GM21526 (cell line): ENCODE results near the gene CAMSAP2.
A peak's percentile ranks its signal among the peaks of the same experiment; 100 is the strongest.

Experiments used
- ATAC-seq: cut with Tn5 transposase; IDR thresholded peaks from one replicate; pipeline ENCODE4 v1.9.1; 2021; ENCODE audit warnings: moderate library complexity; ENCODE audit not compliant: unreplicated experiment, low FRiP score

The CAMSAP2 gene

DNA sequence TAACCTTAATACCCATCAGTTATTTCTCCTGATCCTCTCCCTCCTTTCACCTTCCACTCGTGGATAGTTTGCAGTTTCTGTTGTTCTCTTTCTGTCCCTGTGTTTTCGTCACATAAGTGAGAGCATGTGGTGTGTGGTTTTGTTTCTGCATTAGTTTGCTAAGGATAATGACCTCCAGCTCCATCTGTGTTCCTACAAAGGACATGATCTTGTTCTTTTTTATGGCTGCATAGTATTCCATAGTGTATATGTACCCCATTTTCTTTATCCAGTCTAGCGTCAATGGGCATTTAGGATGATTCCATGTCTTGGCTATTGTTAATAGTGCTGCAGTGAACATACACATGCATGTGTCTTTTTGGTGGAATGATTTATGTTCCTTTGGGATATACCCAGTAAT lies 97.5 kb downstream of the CAMSAP2 start:
- ATAC-seq = no peak

DNA sequence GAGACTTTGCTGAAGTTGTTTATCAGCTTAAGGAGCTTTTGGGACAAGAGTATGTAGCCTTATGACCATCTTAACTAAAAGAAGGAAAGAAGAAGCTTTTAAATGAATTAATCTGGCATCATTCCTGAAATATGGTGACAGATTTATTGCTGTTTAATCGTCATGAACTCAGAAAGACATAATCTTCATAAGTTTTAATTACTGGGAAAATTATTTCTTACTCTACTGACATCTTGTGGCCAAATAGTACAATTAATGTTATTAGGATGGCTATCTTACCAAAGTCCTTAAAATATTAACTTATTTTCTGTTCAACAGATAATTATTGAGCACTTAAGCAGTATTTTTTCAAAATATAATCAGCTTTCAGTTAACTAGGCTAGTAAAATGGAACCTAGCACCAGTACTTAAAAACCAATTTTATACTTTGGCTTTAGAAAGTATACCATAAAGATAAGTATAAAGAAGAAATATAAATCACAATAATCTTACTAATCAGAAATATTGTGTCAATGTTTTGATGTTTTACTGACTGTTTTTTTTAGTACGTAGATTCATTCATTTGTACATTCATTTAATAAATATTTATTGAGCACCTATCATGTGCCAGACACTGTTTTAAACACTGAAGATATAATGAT lies 99.4 kb downstream of the CAMSAP2 start:
- ATAC-seq = no peak

DNA sequence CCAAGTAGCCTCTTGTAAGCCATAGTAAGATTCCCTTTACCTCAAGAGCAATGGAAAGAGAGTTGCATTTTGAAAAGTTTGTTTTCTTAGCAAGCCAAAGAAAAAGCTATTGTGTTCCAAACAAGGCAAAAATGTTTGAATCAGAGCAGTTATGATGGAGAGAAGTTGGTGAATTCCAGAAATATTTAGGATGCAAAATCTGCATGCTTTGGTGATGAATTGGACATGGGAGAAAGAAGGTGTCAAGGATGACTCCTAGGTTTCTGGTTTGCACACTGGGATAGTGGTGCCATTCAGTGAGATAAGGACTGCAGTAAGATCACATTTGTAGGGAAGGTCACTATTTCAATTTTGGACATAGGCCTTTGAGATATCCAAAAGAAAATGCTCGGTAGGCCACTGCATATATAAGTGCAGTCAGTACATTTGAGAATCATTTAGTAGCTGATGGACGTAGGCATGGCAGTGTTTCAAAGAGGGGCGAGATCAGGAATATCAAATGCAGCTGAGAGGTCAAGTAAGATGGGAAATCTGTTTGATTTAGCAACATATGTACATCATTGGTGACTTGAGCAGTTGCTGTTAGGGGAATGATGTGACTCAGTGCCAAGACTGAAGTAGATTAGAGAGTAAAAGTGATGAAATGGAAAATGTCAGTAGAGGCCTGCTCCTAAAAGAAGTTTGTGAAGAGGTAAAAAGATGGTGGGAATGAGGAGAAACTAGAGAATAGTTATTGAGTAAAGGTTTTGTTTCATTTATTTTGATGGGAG lies 100.2 kb downstream of the CAMSAP2 start:
- no peak for ATAC-seq

GRCh38 chr1:200845360-200845759 lies 106.7 kb downstream of the CAMSAP2 start:
- ATAC-seq = no peak

DNA sequence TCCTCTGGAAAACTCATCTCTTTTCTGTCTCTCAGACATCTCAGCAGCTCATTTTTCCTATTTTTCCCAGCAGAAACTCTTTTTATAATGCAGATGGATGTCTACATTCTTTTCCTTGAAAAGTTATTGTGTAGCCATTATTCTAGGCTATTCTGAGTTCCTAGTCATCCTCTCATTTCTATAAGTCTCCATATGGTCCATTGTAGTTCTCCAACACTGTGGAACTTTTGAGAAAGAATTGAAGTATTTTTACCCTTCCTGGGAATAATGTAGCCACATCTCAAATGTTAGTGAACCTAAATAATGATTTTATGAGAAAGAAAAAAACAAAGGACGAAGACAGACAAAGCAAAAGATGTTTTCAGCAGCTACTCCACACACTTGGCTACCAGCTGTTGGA lies 107.7 kb downstream of the CAMSAP2 start:
- no peak for ATAC-seq

GRCh38 chr1:200849430-200849829 lies 110.7 kb downstream of the CAMSAP2 start:
- no peak for ATAC-seq

- no peak for ATAC-seq
These were observed 111.9 kb downstream of the CAMSAP2 start for GRCh38 chr1:200850554-200850953.

DNA sequence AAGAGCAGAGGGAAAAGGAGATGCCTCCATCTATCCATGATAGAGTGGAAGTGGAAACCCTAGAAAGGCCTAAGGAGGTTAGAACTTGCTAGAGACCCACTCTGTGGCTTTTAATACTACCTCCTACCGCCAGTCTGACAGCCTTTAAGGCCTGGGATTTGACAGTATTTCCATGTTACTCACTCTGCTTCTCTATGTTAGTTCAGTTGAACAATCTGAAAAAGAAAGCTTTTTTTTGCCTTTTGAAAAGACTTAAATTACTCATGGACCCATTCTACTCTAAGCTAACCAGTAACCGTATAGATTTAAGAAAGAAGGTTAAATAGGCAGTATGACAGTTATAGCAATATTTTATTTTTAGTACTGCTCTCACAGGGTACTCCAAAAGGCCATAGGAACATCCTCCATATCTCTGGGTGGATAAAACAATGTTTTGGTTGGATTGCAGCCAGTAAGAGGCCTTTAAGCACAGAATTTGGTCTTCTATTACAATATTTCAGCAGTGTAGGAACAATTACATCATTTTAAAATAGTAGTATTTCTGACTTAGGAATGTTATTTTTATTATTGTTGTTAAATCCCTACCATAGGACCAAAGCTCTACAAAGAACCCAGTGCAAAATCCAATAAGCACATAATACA lies 118.1 kb downstream of the CAMSAP2 start:
- ATAC-seq = no peak

DNA sequence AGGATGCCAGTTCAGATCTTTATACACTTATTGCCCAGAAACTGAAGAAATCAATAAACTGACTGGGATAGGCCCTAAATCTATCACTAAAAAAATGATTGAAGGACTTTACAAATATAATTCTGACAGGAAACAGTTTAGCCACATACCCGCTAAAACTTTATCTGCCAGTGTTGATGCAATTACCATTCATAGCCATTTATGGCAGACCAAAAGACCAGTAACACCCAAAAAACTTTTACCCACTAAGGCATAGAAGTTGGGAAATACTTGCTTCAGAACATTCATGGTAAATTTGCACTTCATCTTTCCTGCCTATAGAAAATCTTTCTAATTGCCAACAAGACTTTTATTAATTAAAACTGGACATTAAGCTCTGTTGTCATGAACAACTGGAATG lies 119.1 kb downstream of the CAMSAP2 start:
- ATAC-seq = no peak

DNA sequence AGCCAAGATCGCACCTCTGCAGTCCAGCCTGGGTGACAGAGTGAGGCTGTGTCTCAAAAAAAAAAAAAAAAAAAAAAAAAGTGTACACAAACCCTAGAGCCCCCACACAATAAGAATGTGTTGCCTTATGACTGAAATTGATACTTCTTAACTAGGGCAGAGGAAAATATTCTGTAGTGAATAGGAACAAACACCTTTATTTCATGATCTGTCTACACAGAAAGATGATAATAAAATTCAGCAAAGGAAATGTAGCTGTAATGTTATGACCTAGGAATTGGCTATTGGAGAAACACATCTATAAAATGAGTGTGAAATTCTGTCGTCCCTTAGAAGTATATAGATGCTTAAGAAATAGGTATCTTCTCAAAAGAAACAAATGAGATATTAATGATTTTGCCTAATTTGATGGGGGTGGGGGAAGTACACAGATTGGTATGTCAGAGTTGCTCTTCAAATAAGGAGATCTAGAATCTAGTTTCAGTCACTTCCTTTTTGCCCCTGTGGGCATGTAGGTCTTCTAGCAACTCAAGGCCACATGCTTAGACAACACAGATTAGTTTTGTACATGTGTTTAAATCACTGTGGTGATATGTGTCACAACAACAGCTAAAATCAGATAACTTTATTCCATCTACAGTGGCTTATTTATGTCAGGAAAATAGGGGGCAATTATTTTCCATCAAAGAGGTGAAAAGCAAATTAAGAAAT lies 123.4 kb downstream of the CAMSAP2 start:
- ATAC-seq = peak; percentile 30

- no peak for ATAC-seq
These were observed 124.2 kb downstream of the CAMSAP2 start for GRCh38 chr1:200862713-200863415.

- no peak for ATAC-seq
These were observed 127.4 kb downstream of the CAMSAP2 start for GRCh38 chr1:200866116-200866515.

DNA sequence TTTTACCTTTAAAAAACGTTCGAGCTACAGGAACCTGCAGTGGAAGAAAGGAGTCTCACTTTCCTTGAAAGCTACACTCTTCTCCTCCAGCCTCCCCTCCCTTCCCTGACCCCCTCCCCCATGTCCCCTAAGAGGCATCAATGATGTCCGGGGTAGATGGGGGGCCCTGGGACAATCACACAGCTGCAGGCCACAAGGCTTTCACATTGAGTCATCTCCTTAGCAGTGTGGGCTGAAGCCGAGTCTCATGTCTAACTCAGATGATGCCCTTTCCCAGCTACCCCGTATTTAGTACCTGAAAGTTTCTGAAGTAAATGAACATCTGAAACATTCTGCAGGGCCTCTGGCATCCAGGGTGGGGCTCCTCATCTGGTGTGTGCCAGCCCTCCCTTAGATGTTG lies 127.8 kb downstream of the CAMSAP2 start:
- peak; percentile 87 for ATAC-seq

- ATAC-seq = no peak
These were observed 128.5 kb downstream of the CAMSAP2 start for GRCh38 chr1:200867018-200867811.

DNA sequence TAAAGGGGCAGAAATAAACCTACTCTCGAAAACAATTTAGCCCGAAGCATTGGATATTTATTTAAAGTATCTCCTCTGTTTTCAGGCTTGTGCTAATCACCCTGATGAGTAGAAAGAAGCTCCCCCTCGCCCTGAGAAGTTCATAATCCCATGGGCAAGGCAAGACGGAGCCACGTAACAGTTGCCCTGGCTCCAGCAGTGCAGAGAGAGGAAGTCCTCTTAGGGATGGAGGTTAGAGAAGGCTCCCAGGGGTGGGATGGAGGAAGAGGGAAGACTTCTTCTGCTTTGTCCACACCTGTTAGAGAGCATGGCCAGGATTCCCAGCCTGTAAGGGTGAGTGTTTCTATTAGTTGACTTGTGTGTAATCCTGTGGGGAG lies 130.7 kb downstream of the CAMSAP2 start:
- no peak for ATAC-seq

GRCh38 chr1:200869753-200870391 lies 131.2 kb downstream of the CAMSAP2 start:
- ATAC-seq = peak; percentile 45

DNA sequence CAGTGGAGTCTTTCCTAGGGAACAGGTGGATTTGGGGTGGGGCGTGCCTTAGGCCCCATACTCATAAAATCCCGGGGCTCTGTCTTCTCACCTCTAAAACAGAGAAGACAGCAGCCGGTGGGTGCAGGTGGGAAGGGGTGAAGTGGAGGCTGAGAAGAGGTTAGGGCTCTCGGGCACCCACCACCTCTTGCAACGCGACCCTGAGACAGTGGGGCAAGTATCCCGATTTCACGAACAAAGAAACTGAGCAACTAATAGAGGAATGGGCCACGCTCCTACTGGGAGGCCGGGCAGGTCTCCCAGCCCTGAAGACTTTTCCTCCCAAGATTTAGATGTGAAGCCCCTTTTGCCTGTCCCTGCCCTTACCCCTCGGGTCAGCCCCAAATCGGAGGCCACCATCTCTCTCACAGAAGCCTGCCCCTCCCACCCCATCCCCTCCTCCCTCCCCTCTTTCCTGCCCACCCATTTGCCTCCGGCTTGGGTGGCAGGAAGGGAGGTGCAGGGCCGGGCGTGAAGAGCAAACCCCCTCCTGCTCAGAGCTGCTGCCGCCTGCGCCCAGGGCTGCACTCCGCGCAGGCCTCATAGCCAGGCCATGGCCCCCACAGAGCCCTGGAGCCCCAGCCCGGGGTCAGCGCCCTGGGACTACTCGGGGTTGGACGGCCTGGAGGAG lies 133.9 kb downstream of the CAMSAP2 start, which contains the start of gene GPR25:
Gene GPR25, plus strand, starts transcription at position 536 of the 670 bp plus-strand sequence. Its CDS starts 57 bp downstream, at position 593.
- no peak for ATAC-seq

- ATAC-seq = no peak
These were observed 134.5 kb downstream of the CAMSAP2 start for GRCh38 chr1:200873116-200873670.
